C4-2B (cell line): ENCODE data around the gene CEP83.

ENCODE experiments used
- CTCF ChIP-seq: fragments of 450-650 bp; conservative IDR thresholded peaks from 2 replicates; pipeline ENCODE4 v1.5.1; 2017; ENCODE audit warnings: mild to moderate bottlenecking
- ZFX ChIP-seq: fragments of 450-650 bp; IDR thresholded peaks from 2 replicates; pipeline ENCODE4 v1.6.1; 2017

GRCh38 chr12:94262228-94263010, 197.2 kb downstream of the CEP83 start:
- TF ChIP-seq CTCF (no peak), ZFX (no peak)
